ENCODE data around the gene PTGIR. TPM values are rescaled to one million over a fixed set of nuclear protein-coding genes. Genes with fewer than 3 reads are reported as not detected.

The PTGIR gene
- 1 to 10 TPM in 1 of 2 donors, under 1 TPM in 1; 0.58 to 1.6 TPM for total RNA-seq
- long read RNA-seq, partial matches to known transcripts = 1 of 1 reads
- long read RNA-seq, other reads (novel, unspliced or antisense) = 0 of 1 reads

DNA sequence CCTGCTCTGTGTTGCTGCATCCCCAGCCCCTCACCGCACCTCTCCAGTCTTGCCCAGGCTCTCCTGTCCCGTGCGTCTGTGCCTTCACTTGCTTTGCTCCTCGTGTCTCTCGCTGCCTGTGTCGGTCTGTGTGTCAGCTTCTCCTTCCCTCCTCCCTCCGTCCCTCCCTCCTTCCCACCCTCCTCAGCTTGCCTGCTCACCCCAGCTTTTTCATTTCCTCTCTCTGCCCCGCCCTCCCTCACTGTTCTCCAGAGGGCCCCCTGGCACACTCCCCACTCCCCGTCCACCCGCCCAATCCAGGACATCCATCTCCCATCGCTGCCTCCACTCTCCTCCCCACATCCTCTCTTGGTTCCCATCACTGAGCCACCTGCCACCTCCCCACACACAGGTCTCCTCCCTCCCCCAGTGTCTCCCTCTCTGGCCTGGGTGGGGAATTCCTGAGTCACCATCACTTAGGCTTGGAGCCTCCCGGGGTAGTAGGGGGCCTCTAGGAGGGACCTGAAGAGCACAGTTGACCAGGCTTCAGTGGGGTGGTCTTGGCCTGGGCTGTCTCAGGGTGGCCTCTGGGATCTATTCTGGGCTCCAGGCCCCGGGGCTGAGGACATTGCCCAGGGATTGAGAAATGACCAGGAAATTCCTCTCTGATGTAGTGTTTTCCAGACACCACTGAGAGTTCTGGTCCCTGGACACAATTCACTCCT lies at the start of gene PTGIR:
Gene PTGIR (minus strand): TSS at position 132 of the 704 bp plus-strand sequence. CDS start 864 bp downstream, outside the sequence.
- intact Hi-C loops (cut with DNase I, micrococcal nuclease) = no loop called here
- ATAC-seq = peak; percentile 21
- DNase-seq = peak; percentile 44 to 62

DNA sequence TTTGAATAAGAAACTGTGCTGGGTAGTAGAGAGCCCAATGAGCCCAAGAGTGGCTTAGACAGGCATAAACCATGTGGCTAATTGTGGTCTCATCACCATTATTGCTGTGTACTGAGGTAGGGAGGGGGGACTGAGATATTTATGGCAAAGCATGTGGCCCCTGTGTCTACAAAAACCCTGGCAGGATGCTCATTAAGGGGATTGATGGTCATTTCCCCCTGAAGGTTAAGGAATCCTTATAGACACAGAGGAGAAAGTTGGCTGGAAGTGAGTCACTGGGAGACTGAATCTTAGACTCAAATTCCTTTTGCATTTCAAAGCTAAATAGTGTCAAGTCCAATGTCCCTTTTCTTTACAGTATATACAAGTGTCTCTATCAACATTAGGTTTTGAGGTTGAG lies 45.9 kb upstream of the PTGIR start:
- DNase-seq (no peak), ATAC-seq (no peak)
- intact Hi-C loops (cut with DNase I, micrococcal nuclease) = no loop called here

DNA sequence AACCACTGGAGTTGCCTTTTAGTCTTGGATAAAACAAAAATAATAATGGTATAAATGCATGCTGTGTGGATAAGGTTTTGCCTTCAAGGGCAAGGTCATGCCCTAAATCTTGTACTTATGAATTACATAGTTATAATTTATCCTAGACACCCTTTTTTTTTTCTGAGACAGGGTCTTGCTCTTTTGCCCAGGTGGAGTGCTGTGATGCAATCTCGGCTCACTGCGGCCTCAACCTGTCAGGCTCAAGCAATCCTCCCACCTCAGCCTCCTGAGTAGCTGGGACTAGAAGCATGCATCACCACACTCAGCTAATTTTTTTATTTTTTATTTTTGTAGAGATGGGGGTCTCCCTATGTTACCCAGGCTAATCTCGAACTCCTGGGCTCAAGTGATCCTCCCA lies 43.8 kb upstream of the PTGIR start:
- no peak for ATAC-seq
- intact Hi-C loops (cut with DNase I, micrococcal nuclease) = loop anchor here in 1 of 2 donors (10.0 kb wide), 1 partner anchor 54 kb away; no protein-coding TSS in a partner anchor
- no peak for DNase-seq

- intact Hi-C loops (cut with DNase I, micrococcal nuclease) = loop anchor here in 1 of 2 donors (10.0 kb wide), 1 partner anchor 50 kb away; no protein-coding TSS in a partner anchor
Observed at GRCh38 chr19:46665072-46665471, 40.2 kb upstream of the PTGIR start.

GRCh38 chr19:46661735-46662592 lies 37.1 kb upstream of the PTGIR start:
- ATAC-seq (peak; percentile 74), DNase-seq (peak; percentile 80)
- intact Hi-C loops (cut with DNase I, micrococcal nuclease) = loop anchor here (5.0 to 10.0 kb wide), 2 partner anchors 45 to 47 kb away; no protein-coding TSS in a partner anchor

More at GRCh38 chr19:46665072-46665471, 40.2 kb upstream of the PTGIR start:
- ATAC-seq = no peak
- DNase-seq = no peak

- peak; percentile 92 for ATAC-seq
- intact Hi-C loops (cut with DNase I, micrococcal nuclease) = loop anchor here (5.0 to 10.0 kb wide), 2 partner anchors 44 to 46 kb away; no protein-coding TSS in a partner anchor
Observed at GRCh38 chr19:46661020-46661731, 36.3 kb upstream of the PTGIR start, which contains the start of gene DACT3. DACT3 (minus strand) TSS chr19:46661182; CDS start chr19:46661064, 118 bp downstream.

GRCh38 chr19:46660551-46661019 lies 35.7 kb upstream of the PTGIR start:
- DNase-seq (no peak), ATAC-seq (no peak)
- intact Hi-C loops (cut with DNase I, micrococcal nuclease) = loop anchor here (5.0 to 10.0 kb wide), 2 partner anchors 43 to 46 kb away; no protein-coding TSS in a partner anchor

More at GRCh38 chr19:46661020-46661731, 36.3 kb upstream of the PTGIR start, which contains the start of gene DACT3:
- DNase-seq = peak; percentile 100

DNA sequence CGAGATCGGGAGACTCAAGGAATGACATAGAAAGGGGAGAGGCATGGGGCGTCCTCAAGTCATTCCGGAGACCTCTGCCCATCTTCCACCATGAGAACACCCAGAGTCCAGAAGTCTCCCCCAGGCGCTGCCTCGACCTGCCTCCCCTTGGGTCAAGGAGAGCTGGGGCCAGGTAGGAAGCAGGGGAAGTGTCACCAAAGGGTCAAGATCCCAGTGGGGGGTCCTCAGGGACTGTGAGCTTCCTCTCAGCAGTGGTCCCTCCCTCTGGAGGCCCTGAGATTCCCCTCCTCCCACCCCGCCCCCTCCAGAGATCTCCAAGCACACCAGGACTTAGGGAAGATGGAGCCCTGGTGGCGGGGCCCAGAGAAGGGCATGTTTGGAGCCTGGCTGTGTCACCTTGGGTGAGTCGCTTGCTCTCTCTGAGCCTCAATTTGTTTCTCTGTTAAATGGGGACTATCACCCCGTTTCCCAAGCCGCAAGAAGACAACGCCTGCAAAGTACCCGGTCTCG lies 35.2 kb upstream of the PTGIR start:
- ATAC-seq (no peak), DNase-seq (peak; percentile 35 to 48)
- intact Hi-C loops (cut with DNase I, micrococcal nuclease) = loop anchor here (5.0 to 10.0 kb wide), 2 partner anchors 43 to 45 kb away; no protein-coding TSS in a partner anchor

DNA sequence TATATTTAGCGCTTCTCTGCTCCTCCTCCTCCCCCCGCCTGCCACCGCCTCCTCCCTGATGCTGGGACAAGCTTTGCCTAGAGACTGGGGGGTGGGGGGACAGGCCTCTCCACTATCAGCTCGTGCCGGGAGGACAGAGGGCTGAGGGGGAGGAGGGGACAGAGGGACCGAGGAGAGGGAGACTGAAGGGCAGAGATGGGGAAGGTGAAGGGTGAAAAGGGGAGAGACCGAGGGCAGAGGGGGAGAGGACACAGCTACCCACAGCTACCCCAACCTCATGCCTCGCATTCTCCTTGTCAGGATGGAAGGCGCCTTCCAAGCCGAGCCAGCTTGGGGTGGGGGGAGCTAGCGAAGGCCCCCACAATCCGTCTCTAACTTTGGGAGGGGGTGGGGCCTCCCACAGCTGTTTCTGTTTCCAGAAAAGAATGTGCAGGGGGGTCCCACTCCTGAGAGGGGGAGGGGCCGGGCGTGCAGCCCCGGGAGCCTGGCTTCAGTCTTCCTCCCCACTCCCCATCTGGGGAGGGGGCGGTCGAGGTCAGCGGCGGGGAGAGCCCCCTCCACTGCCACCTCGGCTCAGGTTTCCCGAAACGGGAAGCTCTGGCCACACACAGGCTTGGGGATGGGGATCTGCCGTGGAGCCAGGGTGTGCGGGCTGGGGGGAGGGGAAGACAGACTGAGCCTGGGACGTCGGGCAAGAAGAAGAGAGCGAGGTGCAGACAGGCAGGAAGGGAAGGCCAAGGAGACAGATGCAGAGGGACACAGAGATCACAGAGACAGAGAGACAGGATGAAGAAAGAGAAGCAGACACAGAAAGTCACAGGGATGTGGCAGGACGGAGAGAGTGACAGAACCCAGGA lies 34.5 kb upstream of the PTGIR start:
- intact Hi-C loops (cut with DNase I, micrococcal nuclease) = loop anchor here (5.0 to 10.0 kb wide), 2 partner anchors 42 to 45 kb away; no protein-coding TSS in a partner anchor
- ATAC-seq (no peak), DNase-seq (peak; percentile 44 to 54)

GRCh38 chr19:46656541-46656940 lies 31.7 kb upstream of the PTGIR start:
- no peak for ATAC-seq
- DNase-seq = no peak
- intact Hi-C loops (cut with DNase I, micrococcal nuclease) = no loop called here

DNA sequence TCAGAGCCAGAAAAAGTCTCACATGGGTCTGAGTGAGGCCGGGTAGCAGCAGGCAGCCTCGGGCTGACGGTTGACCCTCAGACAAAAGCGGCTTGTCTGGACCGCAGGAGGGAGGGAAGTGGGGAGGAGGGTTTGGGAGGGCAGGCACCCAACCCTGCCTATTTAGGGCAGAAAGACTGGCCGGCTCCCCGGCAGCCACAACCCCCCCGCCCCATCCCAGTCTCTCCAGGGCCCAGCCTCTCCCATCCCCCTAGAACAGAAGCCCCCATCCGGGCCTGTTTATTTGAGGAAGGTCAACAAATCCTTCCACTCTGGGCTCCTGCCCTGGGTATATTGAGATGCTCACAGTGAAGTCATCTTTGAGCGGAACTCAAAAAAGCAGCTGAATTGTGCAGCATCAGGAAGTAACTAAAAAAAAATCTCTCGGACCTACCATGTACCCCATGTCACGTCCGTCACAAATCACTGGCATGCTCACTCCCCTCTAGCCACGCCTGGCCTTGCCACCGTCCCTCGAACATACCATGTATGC lies 29.8 kb upstream of the PTGIR start:
- intact Hi-C loops (cut with DNase I, micrococcal nuclease) = no loop called here
- ATAC-seq = no peak
- peak in 1 of 2 donors; percentile 56 for DNase-seq

GRCh38 chr19:46650445-46650844 lies 25.6 kb upstream of the PTGIR start:
- intact Hi-C loops (cut with DNase I, micrococcal nuclease) = no loop called here
- ATAC-seq (no peak), DNase-seq (no peak)

- DNase-seq (no peak), ATAC-seq (no peak)
- intact Hi-C loops (cut with DNase I, micrococcal nuclease) = no loop called here
Observed at GRCh38 chr19:46648961-46649960, 24.4 kb upstream of the PTGIR start.

GRCh38 chr19:46648060-46648960 lies 23.4 kb upstream of the PTGIR start:
- intact Hi-C loops (cut with DNase I, micrococcal nuclease) = no loop called here
- ATAC-seq (no peak), DNase-seq (no peak)

GRCh38 chr19:46646402-46646801 lies 21.5 kb upstream of the PTGIR start:
- intact Hi-C loops (cut with DNase I, micrococcal nuclease) = no loop called here
- no peak for DNase-seq
- no peak for ATAC-seq
